Astrocyte of the cerebellum (primary cell): Measurements from ENCODE around the gene UNC45A.

Experiments used
- DNase-seq: peaks from one replicate; pipeline ENCODE4 v3.0.0-alpha.2; 2011; ENCODE audit warnings: low read depth
- H3K4me3 ChIP-seq: 2 replicates; pipeline ENCODE4 v1.5.1; 2011; ENCODE audit warnings: mild to moderate bottlenecking, low read depth, low read length, moderate library complexity
- in situ Hi-C: cut with HindIII; loops from 2 replicates; pipeline ENCODE4 v1.10.0; 2017; ENCODE audit warnings: low sequenced_read_pairs
- TF ChIP-seq, protein P1 (sequence below): IDR thresholded peaks from 2 replicates; pipeline ENCODE4 v1.5.1; 2012; ENCODE audit warnings: low read length, low read depth, moderate library complexity, mild to moderate bottlenecking; ENCODE audit errors: missing control alignments

UNC45A gene

DNA sequence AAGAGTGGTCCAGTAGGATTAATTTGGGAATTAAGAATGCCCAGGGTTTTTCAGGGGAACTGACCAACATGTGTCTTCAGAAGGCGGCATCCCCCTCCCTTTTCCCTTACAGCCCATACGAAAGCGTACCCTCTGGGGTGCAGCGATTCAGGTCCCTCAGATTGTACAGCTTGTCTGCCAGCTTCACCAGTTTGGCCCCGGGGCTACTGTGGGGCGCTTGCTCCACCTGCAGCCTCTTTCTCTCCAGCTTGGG lies 3.6 kb upstream of the UNC45A start:
- H3K4me3 ChIP-seq = peak overlapping the region; percentile 75
- TF ChIP-seq, protein P1, sequence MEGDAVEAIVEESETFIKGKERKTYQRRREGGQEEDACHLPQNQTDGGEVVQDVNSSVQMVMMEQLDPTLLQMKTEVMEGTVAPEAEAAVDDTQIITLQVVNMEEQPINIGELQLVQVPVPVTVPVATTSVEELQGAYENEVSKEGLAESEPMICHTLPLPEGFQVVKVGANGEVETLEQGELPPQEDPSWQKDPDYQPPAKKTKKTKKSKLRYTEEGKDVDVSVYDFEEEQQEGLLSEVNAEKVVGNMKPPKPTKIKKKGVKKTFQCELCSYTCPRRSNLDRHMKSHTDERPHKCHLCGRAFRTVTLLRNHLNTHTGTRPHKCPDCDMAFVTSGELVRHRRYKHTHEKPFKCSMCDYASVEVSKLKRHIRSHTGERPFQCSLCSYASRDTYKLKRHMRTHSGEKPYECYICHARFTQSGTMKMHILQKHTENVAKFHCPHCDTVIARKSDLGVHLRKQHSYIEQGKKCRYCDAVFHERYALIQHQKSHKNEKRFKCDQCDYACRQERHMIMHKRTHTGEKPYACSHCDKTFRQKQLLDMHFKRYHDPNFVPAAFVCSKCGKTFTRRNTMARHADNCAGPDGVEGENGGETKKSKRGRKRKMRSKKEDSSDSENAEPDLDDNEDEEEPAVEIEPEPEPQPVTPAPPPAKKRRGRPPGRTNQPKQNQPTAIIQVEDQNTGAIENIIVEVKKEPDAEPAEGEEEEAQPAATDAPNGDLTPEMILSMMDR = no peak
- DNase-seq = no peak
- in situ Hi-C loops = no loop called here

DNA sequence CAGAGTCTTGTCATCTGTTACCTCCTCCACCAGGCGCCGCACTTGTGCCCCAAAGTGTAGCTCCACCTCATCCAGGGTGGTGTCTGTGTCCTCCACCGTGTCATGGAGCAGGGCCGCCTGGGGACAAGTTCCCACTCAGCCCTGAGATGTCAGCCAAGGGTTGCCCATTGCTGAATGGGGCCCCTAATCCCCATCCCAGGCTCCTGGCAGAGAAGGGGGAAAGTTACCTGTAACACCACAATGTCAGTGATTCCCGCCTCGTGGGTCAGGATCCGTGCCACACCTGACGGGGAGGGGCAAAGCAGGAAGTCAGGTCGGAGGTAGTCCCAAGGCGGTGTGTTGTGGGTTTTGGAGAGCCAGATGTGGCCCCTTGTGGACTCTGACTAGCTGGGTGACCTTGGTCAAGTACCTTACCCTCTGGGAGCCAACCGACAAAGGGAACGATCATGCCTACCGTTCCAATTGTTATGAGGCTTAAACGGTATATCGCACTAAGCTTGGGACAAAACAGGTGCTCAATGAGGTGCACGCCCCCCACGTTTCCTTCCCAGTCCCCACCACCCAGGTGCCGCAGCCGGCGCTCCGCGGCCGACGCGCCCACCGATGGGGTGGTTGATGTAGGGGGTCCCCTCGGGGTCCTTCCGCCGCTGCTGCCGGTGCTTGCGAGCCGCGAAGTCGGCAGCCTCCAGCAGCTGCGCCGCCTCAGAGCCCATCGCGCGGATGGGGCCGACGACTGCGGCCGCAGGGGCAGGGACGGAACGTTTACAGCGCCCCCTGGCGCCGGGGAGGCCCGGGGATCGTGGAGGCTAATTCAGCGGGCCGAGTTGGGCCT lies 3.0 kb upstream of the UNC45A start, which contains the start of gene HDDC3:
Gene HDDC3, minus strand, starts transcription at position 722 of the 832 bp plus-strand sequence. Its CDS starts 9 bp downstream, at position 713.
- TF ChIP-seq, protein P1 = peak; percentile 91
- peak; percentile 46 for DNase-seq
- H3K4me3 ChIP-seq = peak within 1 kb of the TSS; percentile 75
- in situ Hi-C loops = no loop called here

DNA sequence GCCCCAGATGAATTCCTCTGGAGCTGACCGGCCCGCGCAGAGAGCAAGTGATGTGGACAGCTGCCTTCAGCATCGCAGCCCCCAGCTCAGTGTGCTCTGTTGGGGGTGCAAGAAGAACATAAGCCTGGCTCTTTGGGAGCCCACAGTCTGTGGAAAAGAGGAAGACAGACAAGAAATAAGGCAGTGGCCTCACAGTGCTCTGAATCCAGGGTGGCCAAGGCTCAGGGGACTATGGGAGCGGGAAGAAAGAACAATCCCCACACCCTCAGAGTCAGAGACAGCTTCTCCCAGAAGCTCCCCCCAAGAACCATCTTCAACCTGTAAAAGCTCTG lies 2.5 kb upstream of the UNC45A start:
- peak overlapping the region; percentile 75 for H3K4me3 ChIP-seq
- in situ Hi-C loops = no loop called here
- DNase-seq = no peak
- TF ChIP-seq, protein P1 = no peak

DNA sequence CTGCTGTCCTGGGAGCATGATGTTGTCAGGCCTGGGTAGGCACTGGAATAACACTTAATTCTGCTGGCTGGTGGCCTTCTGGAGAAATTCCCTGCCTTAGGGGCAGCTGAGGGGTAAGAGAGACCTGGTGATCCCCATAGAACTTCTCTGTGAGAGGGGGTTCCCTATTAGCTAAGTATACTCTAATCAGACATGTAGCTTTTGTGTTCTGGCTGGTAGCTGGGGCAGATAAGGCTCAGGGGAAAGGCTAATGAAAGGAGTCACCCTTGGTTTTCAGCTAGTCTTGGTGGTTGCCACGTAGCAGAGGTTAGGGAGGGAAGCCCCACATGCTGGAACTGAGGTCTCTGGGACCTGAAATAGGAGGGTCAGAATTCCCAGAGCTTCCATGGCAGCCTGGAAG lies 1.8 kb upstream of the UNC45A start:
- no peak for DNase-seq
- no peak overlapping the region for H3K4me3 ChIP-seq
- TF ChIP-seq, protein P1 = no peak
- in situ Hi-C loops = no loop called here

DNA sequence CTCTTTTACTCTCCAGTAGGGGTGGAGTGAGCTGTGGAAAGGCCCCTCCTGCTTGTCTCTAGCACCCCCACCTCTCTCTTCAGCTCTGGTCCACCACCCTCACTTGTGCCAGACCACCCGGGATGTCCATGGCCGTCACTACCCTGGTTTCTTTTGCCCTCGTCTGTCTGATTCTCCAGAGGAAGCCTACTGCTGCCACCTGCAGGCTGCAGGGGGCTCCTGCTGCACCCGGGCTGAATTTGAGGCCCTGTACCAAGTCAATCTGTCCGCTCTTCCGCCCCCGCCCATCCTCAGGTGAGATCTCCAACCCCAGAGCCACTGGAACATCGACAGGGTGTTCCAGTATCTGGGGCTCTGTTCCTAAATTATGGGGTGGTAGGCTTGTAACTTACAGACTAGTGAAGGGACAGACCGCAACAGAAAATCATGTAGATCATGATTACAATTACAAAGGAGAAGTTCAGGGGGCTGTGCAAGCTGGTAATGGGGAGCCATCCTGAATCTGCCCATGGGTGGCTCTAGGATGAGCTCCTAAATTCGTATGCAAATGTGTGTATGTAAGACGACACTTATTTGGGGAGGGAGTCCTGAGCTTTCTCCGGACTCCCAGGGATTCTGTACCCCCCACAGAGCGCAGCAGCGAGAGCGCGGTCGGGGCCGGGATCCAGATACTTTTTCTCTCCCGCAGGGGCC lies 683 bp upstream of the UNC45A start:
- peak; percentile 64 for DNase-seq
- in situ Hi-C loops = no loop called here
- H3K4me3 ChIP-seq = peak overlapping the region; percentile 73
- TF ChIP-seq, protein P1 = peak; percentile 96

DNA sequence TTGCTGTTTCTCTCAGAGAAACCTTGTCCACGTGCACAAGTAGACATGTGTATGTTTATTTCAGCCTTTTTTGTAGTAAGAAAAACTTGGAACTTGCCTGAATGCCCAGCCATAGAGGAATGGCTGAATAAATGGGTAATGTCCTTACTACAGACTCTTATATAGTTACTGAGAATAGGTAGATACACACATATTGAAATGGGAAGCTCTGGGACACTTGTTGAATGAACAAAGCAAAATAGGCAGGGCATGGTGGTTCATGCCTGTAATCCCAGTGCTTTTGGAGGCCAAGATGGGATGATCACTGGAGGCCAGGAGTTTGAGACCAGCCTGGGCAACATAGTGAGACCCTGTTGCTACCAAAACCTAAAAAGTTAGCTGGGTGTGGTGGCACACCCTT lies 1.7 kb downstream of the UNC45A start:
- in situ Hi-C loops = no loop called here
- no peak overlapping the region for H3K4me3 ChIP-seq
- TF ChIP-seq, protein P1 = no peak
- no peak for DNase-seq
